ENCODE measurements around the gene BIRC3. TPM values are rescaled to one million over a fixed set of nuclear protein-coding genes. Genes with fewer than 3 reads are reported as not detected.
"Not testable (repeated sequence)": the region's sequence is repeated elsewhere in the genome, so short reads cannot be mapped to it uniquely, and the experiment has no call there.

BIRC3 gene
- total RNA-seq, 2 donors from 2014 or later, result 14.8 to 66.3 TPM

DNA sequence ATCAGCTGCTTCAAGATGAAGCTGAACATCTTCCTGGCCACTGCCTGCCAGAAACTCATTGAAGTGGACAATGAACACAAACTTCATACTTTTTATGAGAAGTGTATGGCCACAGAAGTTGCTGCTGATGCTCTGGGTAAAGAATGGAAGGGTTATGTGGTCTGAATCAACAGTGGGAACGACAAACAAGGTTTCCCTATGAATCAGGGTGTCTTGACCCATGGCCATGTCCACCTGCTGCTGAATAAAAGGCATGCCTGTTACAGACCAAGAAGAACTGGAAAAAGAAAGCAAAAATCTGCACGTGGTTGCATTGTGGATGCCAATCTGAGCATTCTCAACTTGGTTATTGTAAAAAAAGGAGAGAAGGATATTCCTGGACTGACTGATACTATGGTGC, 22.2 kb upstream of the BIRC3 start:
- H3K36me3 ChIP-seq, result no peaks in the 10 kb centered on the region
- H3K4me3 ChIP-seq, result no peak overlapping the region
- H3K27ac ChIP-seq, result no peak overlapping the region
- DNase-seq, result no peak
- intact Hi-C loops (cut with DNase I), result no loop called here
- peaks cover 5% of the 10 kb centered on the region for H3K4me1 ChIP-seq
- H3K9me3 ChIP-seq, result no peaks in the 10 kb centered on the region
- no peak overlapping the region for H3K9ac ChIP-seq (ENCODE audit: low read depth in 2 of 2, low read length in 2 of 2)
- no peaks in the 10 kb centered on the region for H3K27me3 ChIP-seq
- TF ChIP-seq, protein P1, sequence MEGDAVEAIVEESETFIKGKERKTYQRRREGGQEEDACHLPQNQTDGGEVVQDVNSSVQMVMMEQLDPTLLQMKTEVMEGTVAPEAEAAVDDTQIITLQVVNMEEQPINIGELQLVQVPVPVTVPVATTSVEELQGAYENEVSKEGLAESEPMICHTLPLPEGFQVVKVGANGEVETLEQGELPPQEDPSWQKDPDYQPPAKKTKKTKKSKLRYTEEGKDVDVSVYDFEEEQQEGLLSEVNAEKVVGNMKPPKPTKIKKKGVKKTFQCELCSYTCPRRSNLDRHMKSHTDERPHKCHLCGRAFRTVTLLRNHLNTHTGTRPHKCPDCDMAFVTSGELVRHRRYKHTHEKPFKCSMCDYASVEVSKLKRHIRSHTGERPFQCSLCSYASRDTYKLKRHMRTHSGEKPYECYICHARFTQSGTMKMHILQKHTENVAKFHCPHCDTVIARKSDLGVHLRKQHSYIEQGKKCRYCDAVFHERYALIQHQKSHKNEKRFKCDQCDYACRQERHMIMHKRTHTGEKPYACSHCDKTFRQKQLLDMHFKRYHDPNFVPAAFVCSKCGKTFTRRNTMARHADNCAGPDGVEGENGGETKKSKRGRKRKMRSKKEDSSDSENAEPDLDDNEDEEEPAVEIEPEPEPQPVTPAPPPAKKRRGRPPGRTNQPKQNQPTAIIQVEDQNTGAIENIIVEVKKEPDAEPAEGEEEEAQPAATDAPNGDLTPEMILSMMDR (IDR thresholded peaks at IDR 0.05), result no peak

DNA sequence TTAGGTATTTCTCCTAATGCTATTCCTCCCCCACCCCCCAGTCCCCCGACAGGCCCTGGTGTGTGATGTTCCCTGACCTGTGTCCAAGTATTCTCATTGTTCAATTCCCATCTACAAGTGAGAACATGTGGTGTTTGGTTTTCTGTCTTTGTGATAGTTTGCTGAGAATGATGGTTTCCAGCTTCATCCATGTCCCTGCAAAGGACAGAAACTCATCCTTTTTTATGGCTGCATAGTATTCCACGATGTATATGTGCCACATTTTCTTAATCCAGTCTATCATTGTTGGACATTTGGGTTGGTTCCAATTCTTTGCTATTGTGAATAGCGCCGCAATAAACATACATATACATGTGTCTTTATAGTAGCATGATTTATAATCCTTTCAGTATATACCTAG, 20.5 kb upstream of the BIRC3 start:
- H3K4me1 ChIP-seq; DNase-seq; H3K27ac ChIP-seq; H3K9ac ChIP-seq (ENCODE audit: low read depth in 2 of 2, low read length in 2 of 2); H3K4me3 ChIP-seq; H3K9me3 ChIP-seq; H3K36me3 ChIP-seq; intact Hi-C loops (cut with DNase I); H3K27me3 ChIP-seq: not testable (repeated sequence)

DNA sequence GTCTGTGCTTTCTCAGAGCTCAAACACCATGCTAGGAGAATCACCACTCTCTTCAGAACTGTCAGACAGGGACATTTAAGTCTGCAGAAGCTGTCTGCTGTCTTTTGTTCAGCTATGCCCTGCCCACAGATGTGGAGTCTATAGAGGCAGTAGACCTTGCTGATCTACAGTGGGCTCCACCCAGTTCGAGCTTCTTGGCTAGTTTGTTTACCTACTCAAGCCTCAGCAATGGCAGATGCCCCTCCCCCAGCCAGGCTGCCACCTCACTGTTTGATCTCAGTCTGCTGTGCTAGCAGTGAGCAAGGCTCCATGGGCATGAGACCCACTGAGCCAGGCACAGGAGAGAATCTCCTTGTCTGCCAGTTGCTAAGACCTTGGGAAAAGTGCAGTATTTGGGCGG, 16.4 kb upstream of the BIRC3 start:
- H3K27me3 ChIP-seq; H3K27ac ChIP-seq; DNase-seq; H3K36me3 ChIP-seq; H3K4me1 ChIP-seq; intact Hi-C loops (cut with DNase I); H3K9ac ChIP-seq (ENCODE audit: low read depth in 2 of 2, low read length in 2 of 2); H3K9me3 ChIP-seq; H3K4me3 ChIP-seq: not testable (repeated sequence)

DNA sequence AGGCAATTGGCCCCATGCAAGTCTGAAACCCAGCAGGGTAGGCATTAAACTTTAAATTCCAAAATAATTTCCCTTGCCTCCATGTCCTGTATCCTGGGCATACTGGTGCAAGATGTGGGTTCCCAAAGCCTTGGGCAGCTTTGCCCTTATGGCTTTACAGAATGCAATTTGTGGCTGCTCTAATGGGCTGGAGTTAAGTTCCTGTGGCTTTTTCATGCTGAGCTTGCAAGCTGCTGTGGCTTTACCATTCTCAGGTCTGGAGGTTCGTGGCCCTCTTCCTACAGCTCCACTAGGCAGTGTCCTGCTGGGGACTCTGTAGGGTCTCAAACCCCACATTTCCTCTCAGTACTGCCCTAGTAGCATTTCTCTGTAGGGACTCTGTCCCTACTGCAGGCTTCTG, 15.0 kb upstream of the BIRC3 start:
- H3K27me3 ChIP-seq, result no peaks in the 10 kb centered on the region
- H3K4me3 ChIP-seq, result no peak overlapping the region
- H3K27ac ChIP-seq, result no peak overlapping the region
- intact Hi-C loops (cut with DNase I), result no loop called here
- H3K36me3 ChIP-seq, result no peaks in the 10 kb centered on the region
- DNase-seq, result no peak
- TF ChIP-seq, protein P1 (IDR thresholded peaks at IDR 0.05), result no peak
- H3K9ac ChIP-seq (ENCODE audit: low read depth in 2 of 2, low read length in 2 of 2), result no peak overlapping the region
- H3K9me3 ChIP-seq, result no peaks in the 10 kb centered on the region
- H3K4me1 ChIP-seq, result no peaks in the 10 kb centered on the region

DNA sequence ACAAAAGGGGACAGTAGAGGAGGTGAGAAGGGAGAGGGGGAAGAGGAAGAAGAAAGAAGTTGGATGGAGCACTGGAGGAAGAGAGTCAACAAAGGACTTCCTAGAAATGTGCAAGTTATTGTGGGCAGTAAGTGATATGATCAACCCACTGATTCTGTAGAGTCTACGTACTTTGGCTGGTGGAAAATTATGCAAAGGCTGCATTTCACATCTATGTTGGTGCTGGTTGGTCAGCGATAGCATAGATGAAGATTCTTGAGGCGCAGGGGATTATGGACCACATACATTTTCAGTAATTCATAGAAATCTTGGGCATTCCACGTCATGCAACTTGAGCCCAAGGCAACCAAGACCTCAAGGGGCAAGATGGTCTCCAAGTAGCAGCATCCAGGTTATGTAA, 12.6 kb upstream of the BIRC3 start:
- TF ChIP-seq, protein P1 (IDR thresholded peaks at IDR 0.05), result no peak
- no peak for DNase-seq

DNA sequence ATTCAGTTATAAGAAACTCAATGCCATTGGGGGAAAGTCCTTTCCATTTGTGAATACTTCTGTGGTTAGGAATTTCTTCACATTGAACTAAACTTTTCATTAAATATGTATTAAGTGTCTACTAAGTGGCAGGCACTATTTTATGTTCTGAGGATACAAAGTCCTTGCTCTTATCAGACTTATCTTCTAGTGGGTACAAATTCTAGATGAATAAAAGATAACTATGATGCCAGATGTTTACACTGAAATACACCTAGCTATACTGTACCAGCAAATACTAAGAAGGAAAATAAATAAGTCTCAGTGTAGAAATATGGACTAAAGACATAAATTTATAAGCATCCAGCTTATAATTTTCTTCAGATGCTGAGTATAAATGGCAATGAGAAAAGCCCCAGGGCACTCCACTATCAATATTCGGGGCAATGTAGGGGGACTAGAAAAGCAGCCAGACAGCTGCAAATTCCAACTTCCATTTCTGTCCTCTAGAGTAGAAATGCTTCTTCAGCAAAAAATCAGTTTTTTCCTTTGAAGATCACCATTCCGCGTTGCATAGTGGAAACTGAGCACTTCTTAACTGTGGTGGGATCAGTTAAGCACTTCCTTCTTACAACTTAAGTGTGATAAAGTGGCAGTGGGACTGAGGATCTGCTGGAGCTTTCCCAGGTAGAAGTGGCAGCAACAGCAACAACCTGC, 11.8 kb upstream of the BIRC3 start:
- no peaks in the 10 kb centered on the region for H3K36me3 ChIP-seq
- H3K4me3 ChIP-seq, result no peak overlapping the region
- TF ChIP-seq, protein P1 (IDR thresholded peaks at IDR 0.05), result no peak
- intact Hi-C loops (cut with DNase I), result no loop called here
- peak overlapping the region in 1 of 2 donors; percentile 58 for H3K9ac ChIP-seq (ENCODE audit: low read depth in 2 of 2, low read length in 2 of 2)
- no peaks in the 10 kb centered on the region for H3K9me3 ChIP-seq
- no peak for DNase-seq
- H3K4me1 ChIP-seq, result no peaks in the 10 kb centered on the region
- peak overlapping the region; percentile 48 for H3K27ac ChIP-seq
- no peaks in the 10 kb centered on the region for H3K27me3 ChIP-seq

More for the DNA sequence above, 12.6 kb upstream of the BIRC3 start:
- intact Hi-C loops (cut with DNase I), result no loop called here
- Histone ChIP-seq H3K9me3 (no peaks in the 10 kb centered on the region), H3K4me3 (no peak overlapping the region), H3K9ac (ENCODE audit: low read depth in 2 of 2, low read length in 2 of 2) (no peak overlapping the region), H3K27ac (no peak overlapping the region), H3K36me3 (no peaks in the 10 kb centered on the region), H3K27me3 (no peaks in the 10 kb centered on the region), H3K4me1 (no peaks in the 10 kb centered on the region)

All from colonic mucosa (tissue), 4 donors.